Spleen (tissue), 7 donors: ENCODE measurements around the gene CCDC92.

Experiments used
- POLR2A ChIP-seq, 3 donors: fragments of 450-650 bp; IDR thresholded peaks; one replicate each; pipeline ENCODE4 v1.5.1; 2017; ENCODE audit warnings: antibody characterized with exemption in 3 of 3, mild to moderate bottlenecking in 1 of 3
- TF ChIP-seq, protein P1 (sequence below), 11 experiments: fragments of 200-600 bp in 7 of 11; fragments of 450-650 bp in 4 of 11; sonication (generic) in 4 of 11; IDR thresholded peaks in 8 of 11; conservative IDR thresholded peaks in 3 of 11; 1 replicate in 7 of 11; 2 replicates in 4 of 11; pipeline versions ENCODE4 v1.4.0 to v1.8.0; 2016 to 2021; ENCODE audit warnings: antibody characterized with exemption in 11 of 11, inconsistent platforms in 4 of 11, mild to moderate bottlenecking in 1 of 11
- donor health status: DM: no; HTN: no; CAD: no; lungs with moderate emphysema.
- donor health status: DM: no; HTN: no; CAD: no.
- donor health status: DM: no; HTN: no; CAD: no.

DNA sequence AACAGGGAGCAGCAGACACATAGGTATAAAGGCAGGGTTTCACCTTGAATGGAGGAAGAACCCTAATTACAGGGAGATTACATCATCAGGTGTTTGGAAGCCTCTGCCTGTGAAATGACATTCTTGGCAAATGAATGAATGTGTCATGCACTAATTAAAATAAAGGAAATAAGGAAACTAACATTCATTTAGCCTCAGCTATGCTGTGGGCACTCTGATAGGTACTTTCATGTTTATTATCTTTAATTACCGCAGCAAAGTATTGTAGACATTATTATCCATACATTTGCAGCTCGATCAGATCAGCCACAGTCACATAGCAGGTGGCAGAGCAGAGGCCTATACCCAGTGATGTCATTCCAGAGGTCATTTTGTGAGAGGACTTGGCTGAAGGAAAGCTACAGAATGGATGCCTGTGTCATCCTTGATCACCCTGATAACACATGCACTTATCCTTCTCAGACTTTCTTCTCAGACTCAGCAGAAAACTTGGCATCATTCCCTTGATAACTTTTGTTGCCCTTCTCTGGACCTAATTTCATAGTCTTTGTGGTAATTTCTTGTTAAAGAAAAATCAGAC, 18.8 kb upstream of the CCDC92 start:
- TF ChIP-seq, protein P1, sequence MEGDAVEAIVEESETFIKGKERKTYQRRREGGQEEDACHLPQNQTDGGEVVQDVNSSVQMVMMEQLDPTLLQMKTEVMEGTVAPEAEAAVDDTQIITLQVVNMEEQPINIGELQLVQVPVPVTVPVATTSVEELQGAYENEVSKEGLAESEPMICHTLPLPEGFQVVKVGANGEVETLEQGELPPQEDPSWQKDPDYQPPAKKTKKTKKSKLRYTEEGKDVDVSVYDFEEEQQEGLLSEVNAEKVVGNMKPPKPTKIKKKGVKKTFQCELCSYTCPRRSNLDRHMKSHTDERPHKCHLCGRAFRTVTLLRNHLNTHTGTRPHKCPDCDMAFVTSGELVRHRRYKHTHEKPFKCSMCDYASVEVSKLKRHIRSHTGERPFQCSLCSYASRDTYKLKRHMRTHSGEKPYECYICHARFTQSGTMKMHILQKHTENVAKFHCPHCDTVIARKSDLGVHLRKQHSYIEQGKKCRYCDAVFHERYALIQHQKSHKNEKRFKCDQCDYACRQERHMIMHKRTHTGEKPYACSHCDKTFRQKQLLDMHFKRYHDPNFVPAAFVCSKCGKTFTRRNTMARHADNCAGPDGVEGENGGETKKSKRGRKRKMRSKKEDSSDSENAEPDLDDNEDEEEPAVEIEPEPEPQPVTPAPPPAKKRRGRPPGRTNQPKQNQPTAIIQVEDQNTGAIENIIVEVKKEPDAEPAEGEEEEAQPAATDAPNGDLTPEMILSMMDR (IDR thresholded peaks at IDR 0.05 in 8 of 11, conservative IDR thresholded peaks at IDR 0.05 in 3 of 11): no peak
- no peak for TF ChIP-seq POLR2A (IDR thresholded peaks at IDR 0.05)
